Renal cortical epithelial cell (primary cell): ENCODE data around the gene GPC5. TPM values are rescaled to one million over a fixed set of nuclear protein-coding genes. Genes with fewer than 3 reads are reported as not detected.
"Not testable (repeated sequence)": the region's sequence is repeated elsewhere in the genome, so short reads cannot be mapped to it uniquely, and the experiment has no call there.

Experiments used
- DNase-seq: peaks from one replicate; pipeline ENCODE4 v3.0.0-alpha.2; 2011; ENCODE audit warnings: low read depth
- total RNA-seq: library from RNA; depleted of rRNA; stranded (reverse); fragments of >200 nt; gene quantifications from 2 replicates; pipeline ENCODE4 v1.2.3, GENCODE V29; 2014

The GPC5 gene
- 0.75 TPM in 1 of 2 replicates, not detected in the other for total RNA-seq

DNA sequence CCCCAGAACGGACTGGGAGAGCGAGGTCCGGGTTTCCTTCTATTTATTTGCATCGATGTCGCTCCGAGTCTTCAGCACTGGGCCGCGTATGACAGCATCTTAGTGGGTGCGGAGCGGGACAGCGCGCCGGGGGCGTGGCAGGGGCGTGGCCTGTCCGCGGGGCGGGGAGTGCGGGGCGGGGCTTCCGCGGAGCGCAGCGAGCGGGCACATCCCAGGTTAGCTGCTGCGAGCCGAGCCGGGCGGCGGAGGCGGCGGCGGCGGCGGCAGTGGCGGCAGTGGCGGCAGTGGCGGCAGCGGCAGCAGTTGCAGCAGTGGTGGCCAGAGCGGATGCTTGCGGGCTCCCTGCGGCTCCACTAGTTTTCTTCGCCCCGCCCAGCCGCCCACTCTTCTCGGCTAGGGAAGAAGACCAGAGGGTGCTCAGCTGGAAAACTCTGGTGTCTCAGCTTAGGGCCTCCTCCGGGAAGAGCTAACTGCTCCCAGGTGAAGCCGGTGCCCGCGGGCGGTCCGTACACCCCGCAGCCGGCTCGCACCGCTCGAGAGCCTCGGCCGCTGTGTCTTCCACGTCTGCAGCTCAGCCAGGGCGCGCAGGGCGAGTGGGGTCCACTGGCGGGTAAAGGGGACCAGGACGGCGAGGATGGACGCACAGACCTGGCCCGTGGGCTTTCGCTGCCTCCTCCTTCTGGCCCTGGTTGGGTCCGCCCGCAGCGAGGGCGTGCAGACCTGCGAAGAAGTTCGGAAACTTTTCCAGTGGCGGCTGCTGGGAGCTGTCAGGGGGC, at the start of gene GPC5:
GPC5 (plus strand) TSS at position 209 of the 776 bp plus-strand sequence.
- peak; percentile 25 for DNase-seq

DNA sequence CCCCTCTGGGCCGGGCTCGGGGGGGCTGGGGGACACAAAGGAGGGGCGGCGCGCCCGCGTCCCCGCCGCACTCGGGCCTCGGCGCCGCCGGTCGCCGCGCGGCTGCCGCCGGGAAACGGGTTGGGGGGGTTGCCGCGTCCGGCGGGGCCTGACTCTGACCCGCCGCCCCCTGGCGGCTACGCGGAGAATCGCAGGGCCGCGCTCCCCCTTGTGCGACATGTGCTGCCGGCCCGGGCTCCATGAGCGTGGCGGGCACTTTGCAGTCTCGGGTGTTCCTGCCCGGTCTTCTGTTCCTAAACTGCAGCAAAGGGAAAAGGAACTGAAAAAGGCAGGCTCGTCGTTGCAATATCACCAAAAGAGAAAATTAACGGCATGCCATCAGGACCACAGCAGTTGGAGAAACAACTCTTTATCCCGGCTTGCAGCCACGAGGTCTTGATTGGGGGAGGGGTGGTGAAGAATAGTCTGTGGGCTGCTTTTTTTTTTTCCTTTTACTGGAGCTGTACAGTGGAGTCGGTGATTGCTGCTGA, 49.5 kb upstream of the GPC5 start:
- peak; percentile 52 for DNase-seq

- no peak for DNase-seq
Observed at GRCh38 chr13:91349992-91350911, 48.2 kb upstream of the GPC5 start.

GRCh38 chr13:91351123-91351522, 47.3 kb upstream of the GPC5 start:
- no peak for DNase-seq

DNA sequence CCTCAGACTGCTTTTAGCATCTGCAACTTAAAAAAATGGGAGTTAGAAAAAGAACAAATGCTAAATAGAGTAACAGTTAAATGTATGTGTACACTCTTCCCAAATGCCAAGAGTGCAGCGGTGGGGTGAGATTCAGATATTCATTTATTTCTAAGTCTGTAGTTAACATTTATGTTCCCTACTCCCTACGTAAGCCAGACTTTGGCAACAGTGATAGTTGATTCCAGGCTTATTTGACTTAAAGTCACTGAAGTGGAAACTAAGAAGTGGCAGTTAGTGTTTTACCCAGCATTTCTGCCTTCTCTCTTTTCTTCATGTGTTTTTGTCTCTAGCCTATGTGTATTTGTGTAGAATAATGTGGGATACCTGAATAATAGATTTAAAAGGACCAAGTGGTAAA, 46.4 kb upstream of the GPC5 start:
- peak; percentile 17 for DNase-seq

- DNase-seq = not testable (repeated sequence)
Observed at GRCh38 chr13:91352891-91353290, 45.5 kb upstream of the GPC5 start.

DNA sequence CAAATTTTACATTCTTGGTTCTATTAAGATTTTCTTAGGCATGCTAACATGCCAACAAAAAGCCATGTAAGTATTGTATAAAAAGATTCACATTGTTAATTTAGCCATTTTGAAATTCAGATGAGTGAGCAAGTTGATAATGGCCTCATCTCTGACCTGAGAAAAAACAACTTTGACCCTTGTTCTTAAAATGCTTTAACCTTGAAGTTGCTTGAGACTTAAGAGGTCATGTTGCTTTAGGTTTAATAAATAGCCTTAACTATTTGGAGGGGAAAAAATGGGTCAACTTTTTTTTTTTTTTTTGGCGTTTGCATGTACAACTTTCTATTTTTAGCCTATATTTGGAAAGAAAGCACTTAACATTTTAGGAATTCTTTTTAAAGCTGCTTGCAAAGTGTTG, 44.9 kb upstream of the GPC5 start:
- no peak for DNase-seq

GRCh38 chr13:91355099-91355825, 43.2 kb upstream of the GPC5 start:
- no peak for DNase-seq

- DNase-seq = no peak
Observed at GRCh38 chr13:91355826-91356710, 42.4 kb upstream of the GPC5 start.

- no peak for DNase-seq
Observed at GRCh38 chr13:91356919-91357612, 41.4 kb upstream of the GPC5 start.

GRCh38 chr13:91357613-91358386, 40.6 kb upstream of the GPC5 start:
- no peak for DNase-seq

DNA sequence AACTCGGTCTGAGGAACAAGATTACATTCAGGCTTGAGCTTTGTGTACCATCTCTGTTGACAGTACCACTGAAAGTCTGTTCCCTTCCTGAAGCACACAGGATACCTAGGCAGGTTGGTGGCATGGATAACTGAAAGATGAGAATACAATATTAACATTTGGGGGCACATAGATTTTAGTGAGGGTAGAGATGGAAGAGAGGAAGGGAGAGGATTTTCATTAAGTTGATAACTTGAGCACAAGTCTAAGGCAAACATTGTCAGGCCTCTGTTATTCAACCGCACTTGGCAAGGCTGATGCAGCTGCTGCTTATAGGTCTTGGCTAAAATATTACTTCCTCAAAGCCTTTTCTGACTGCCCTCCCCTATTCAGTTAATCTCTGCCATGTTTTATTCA, 40.0 kb upstream of the GPC5 start:
- DNase-seq = no peak

- DNase-seq = no peak
Observed at GRCh38 chr13:91359111-91359510, 39.3 kb upstream of the GPC5 start.

GRCh38 chr13:91359631-91360030, 38.8 kb upstream of the GPC5 start:
- DNase-seq = no peak

GRCh38 chr13:91360246-91360751, 38.1 kb upstream of the GPC5 start:
- DNase-seq = no peak

GRCh38 chr13:91361755-91362271, 36.6 kb upstream of the GPC5 start:
- DNase-seq = no peak

DNA sequence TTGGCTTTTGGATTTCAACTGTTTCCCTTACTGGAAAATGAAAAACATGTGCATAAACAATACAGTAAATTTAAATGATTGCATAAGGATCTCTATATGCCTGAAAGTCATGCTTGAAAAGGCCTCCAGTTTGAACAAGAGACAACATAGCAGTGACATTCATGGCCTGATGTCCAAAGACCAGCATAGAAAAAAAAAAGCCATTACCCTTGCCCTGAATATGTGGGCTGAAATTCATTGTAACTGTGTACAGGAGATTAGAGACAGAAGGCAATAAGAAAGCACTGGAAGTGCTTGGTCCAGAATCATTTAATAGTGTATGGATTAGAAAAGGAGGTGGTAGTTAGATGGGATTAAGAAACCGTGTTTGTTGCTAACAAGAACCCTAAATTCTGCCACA, 35.5 kb upstream of the GPC5 start:
- no peak for DNase-seq

DNA sequence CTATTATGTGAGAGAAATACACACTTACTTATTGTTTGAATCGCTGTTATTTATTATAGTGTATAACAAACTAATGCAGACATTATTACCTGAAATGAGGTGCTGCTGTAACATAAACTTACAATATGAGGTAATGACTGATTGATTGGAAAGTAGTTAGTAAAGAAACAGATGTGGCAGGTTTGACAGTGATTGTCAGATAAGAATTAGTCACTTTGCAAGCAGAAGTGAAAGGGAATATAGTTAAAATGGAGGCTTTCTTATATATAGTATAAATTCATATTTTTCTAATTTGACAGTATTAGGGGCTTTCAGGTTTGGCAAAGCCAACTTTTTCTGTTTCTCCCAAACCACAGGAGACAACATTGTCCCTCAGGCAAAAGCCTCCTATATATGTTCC, 30.3 kb upstream of the GPC5 start:
- no peak for DNase-seq
